ENCODE data around the gene PTPRN.

- no peak for TF ChIP-seq CTCF (optimal IDR thresholded peaks at IDR 0.05 in 1 of 3, IDR thresholded peaks at IDR 0.05 in 1 of 3, conservative IDR thresholded peaks at IDR 0.05 in 1 of 3; ENCODE audit: extremely low read depth in 1 of 3, insufficient read depth in 2 of 3, low read length in 3 of 3)
- TF ChIP-seq EZH2 (IDR thresholded peaks at IDR 0.05; ENCODE audit: low read length): no peak
Observed at GRCh38 chr2:219271021-219271420, 38.2 kb downstream of the PTPRN start.

Measured in keratinocyte (primary cell).